Body of pancreas (tissue), 4 donors: Measurements from ENCODE around the gene CACNA2D3.

ENCODE experiments used
- CTCF ChIP-seq, 7 experiments: fragments of 450-650 bp in 4 of 7; fragments of 200-600 bp in 3 of 7; sonication (generic) in 3 of 7; IDR thresholded peaks; one replicate each; pipeline ENCODE4 v1.5.1; 2016 to 2019; ENCODE audit warnings: antibody characterized with exemption in 7 of 7
- POLR2A ChIP-seq, 3 donors: fragments of 450-650 bp; IDR thresholded peaks; one replicate each; pipeline ENCODE4 v1.6.1; 2016; ENCODE audit warnings: antibody characterized with exemption in 3 of 3, mild to moderate bottlenecking in 2 of 3

GRCh38 chr3:54625805-54626787, 503.7 kb downstream of the CACNA2D3 start:
- no peak for TF ChIP-seq CTCF (IDR thresholded peaks at IDR 0.05)
- no peak for TF ChIP-seq POLR2A (IDR thresholded peaks at IDR 0.05)
